Measurements from ENCODE around the gene RAP1GAP2.

GRCh38 chr17:2961446-2961845 is 165.2 kb downstream of the RAP1GAP2 start:
- TF ChIP-seq CTCF (IDR thresholded peaks at IDR 0.05; ENCODE audit: borderline replicate concordance, extremely low read depth, low read length, poor library complexity, severe bottlenecking): no peak
- TF ChIP-seq EZH2 (IDR thresholded peaks at IDR 0.05; ENCODE audit: borderline replicate concordance, low read depth, low read length, severe bottlenecking): no peak

Measured in DND-41 (cell line).